RWPE2 (cell line): ENCODE measurements around the gene NEK7.

Experiments
- ATAC-seq: fragments of 200-7000 bp; cut with Tn5 transposase; 3 replicates; pipeline ENCODE4 v1.9.1; 2021; ENCODE audit warnings: low read depth
- DNase-seq: peaks from one replicate; pipeline ENCODE4 v3.0.0-alpha.2; 2020; ENCODE audit warnings: low spot score
- H3K27ac ChIP-seq: fragments of 450-650 bp; 2 replicates; pipeline ENCODE4 v1.5.1; 2017; ENCODE audit warnings: mild to moderate bottlenecking; ENCODE audit not compliant: poor library complexity, severe bottlenecking
- H3K27me3 ChIP-seq: fragments of 250-450 bp; sonication (Bioruptor Pico); 2 replicates; pipeline ENCODE4 v1.5.1; 2021; ENCODE audit warnings: mild to moderate bottlenecking, moderate library complexity; ENCODE audit not compliant: insufficient read depth, poor library complexity, severe bottlenecking
- H3K36me3 ChIP-seq: fragments of 250-450 bp; sonication (Bioruptor Pico); 2 replicates; pipeline ENCODE4 v1.5.1; 2020; ENCODE audit warnings: low read depth, mild to moderate bottlenecking, moderate library complexity
- H3K4me1 ChIP-seq: fragments of 250-450 bp; sonication (Bioruptor Pico); 2 replicates; pipeline ENCODE4 v1.5.1; 2021; ENCODE audit warnings: mild to moderate bottlenecking, moderate library complexity; ENCODE audit not compliant: insufficient read depth, poor library complexity, severe bottlenecking
- H3K4me3 ChIP-seq: fragments of 250-450 bp; sonication (Bioruptor Pico); 2 replicates; pipeline ENCODE4 v1.5.1; 2021; ENCODE audit warnings: mild to moderate bottlenecking, moderate library complexity; ENCODE audit not compliant: severe bottlenecking
- H3K9me3 ChIP-seq: fragments of 250-450 bp; sonication (Bioruptor Pico); 2 replicates; pipeline ENCODE4 v1.5.1; 2021; ENCODE audit warnings: mild to moderate bottlenecking, moderate library complexity; ENCODE audit not compliant: severe bottlenecking
- CTCF ChIP-seq: fragments of 450-650 bp; IDR thresholded peaks from one replicate; pipeline ENCODE4 v1.5.1; 2017; ENCODE audit warnings: mild to moderate bottlenecking, moderate library complexity; ENCODE audit not compliant: poor library complexity, severe bottlenecking

The NEK7 gene

GRCh38 chr1:198231779-198232178 lies 75.0 kb downstream of the NEK7 start:
- DNase-seq, result no peak
- no peak overlapping the region for H3K4me3 ChIP-seq
- peaks cover 17% of the 10 kb centered on the region for H3K36me3 ChIP-seq
- peaks cover 32% of the 10 kb centered on the region for H3K4me1 ChIP-seq
- no peak for TF ChIP-seq CTCF
- peak overlapping the region; percentile 55 for H3K27ac ChIP-seq
- peaks cover 4% of the 10 kb centered on the region for H3K9me3 ChIP-seq
- ATAC-seq, result no peak
- H3K27me3 ChIP-seq, result no peaks in the 10 kb centered on the region

- peaks cover 4% of the 10 kb centered on the region for H3K9me3 ChIP-seq
- H3K27ac ChIP-seq, result peak overlapping the region; percentile 55
- no peak for TF ChIP-seq CTCF
- H3K27me3 ChIP-seq, result no peaks in the 10 kb centered on the region
- ATAC-seq (peak; percentile 62), DNase-seq (no peak)
- peaks cover 17% of the 10 kb centered on the region for H3K36me3 ChIP-seq
- H3K4me3 ChIP-seq, result no peak overlapping the region
- H3K4me1 ChIP-seq, result peaks cover 32% of the 10 kb centered on the region
These were observed 75.6 kb downstream of the NEK7 start for GRCh38 chr1:198232378-198232777.

- no peaks in the 10 kb centered on the region for H3K27me3 ChIP-seq
- peaks cover 17% of the 10 kb centered on the region for H3K36me3 ChIP-seq
- H3K4me1 ChIP-seq, result peaks cover 32% of the 10 kb centered on the region
- DNase-seq (no peak), ATAC-seq (peak; percentile 61)
- peaks cover 4% of the 10 kb centered on the region for H3K9me3 ChIP-seq
- H3K27ac ChIP-seq, result peak overlapping the region; percentile 55
- no peak for TF ChIP-seq CTCF
- H3K4me3 ChIP-seq, result no peak overlapping the region
These were observed 76.3 kb downstream of the NEK7 start for GRCh38 chr1:198232940-198233675.

- DNase-seq, result no peak
- peak overlapping the region; percentile 55 for H3K27ac ChIP-seq
These were observed 77.9 kb downstream of the NEK7 start for GRCh38 chr1:198234520-198235251.

More at GRCh38 chr1:198234520-198235251, 77.9 kb downstream of the NEK7 start:
- Histone ChIP-seq H3K27me3 (no peaks in the 10 kb centered on the region), H3K9me3 (peaks cover 4% of the 10 kb centered on the region), H3K4me1 (peaks cover 32% of the 10 kb centered on the region), H3K4me3 (peak overlapping the region; percentile 7), H3K36me3 (peaks cover 17% of the 10 kb centered on the region)
- no peak for TF ChIP-seq CTCF
- ATAC-seq, result peak; percentile 68; the same call in 1 of the 3 replicates
